Stromal cell of bone marrow (primary cell): ENCODE results near the gene LARP1.

ENCODE experiments used
- DNase-seq: peaks from one replicate; pipeline ENCODE4 v3.0.0-alpha.2; 2012; ENCODE audit warnings: low read depth

The LARP1 gene

GRCh38 chr5:154858297-154858971 lies 103.3 kb downstream of the LARP1 start, which contains the start of gene CNOT8:
TSS of gene CNOT8 (plus strand) at chr5:154858627. CDS start at chr5:154863279, 4,652 bp downstream.
- DNase-seq = peak; percentile 94

GRCh38 chr5:154858972-154859871 lies 104.0 kb downstream of the LARP1 start:
- DNase-seq = no peak

- DNase-seq = no peak
These were observed 104.9 kb downstream of the LARP1 start for GRCh38 chr5:154860123-154860522.

- no peak for DNase-seq
These were observed 105.6 kb downstream of the LARP1 start for GRCh38 chr5:154860765-154861164.

GRCh38 chr5:154861946-154862345 lies 106.8 kb downstream of the LARP1 start:
- no peak for DNase-seq

GRCh38 chr5:154862766-154863165 lies 107.6 kb downstream of the LARP1 start:
- DNase-seq = no peak

- DNase-seq = no peak
These were observed 108.3 kb downstream of the LARP1 start for GRCh38 chr5:154863291-154864080.

GRCh38 chr5:154865466-154866184 lies 110.4 kb downstream of the LARP1 start:
- DNase-seq = no peak

- DNase-seq = no peak
These were observed 111.7 kb downstream of the LARP1 start for GRCh38 chr5:154866841-154867240.
